Measurements from ENCODE around the gene KAZN.

The KAZN gene

DNA sequence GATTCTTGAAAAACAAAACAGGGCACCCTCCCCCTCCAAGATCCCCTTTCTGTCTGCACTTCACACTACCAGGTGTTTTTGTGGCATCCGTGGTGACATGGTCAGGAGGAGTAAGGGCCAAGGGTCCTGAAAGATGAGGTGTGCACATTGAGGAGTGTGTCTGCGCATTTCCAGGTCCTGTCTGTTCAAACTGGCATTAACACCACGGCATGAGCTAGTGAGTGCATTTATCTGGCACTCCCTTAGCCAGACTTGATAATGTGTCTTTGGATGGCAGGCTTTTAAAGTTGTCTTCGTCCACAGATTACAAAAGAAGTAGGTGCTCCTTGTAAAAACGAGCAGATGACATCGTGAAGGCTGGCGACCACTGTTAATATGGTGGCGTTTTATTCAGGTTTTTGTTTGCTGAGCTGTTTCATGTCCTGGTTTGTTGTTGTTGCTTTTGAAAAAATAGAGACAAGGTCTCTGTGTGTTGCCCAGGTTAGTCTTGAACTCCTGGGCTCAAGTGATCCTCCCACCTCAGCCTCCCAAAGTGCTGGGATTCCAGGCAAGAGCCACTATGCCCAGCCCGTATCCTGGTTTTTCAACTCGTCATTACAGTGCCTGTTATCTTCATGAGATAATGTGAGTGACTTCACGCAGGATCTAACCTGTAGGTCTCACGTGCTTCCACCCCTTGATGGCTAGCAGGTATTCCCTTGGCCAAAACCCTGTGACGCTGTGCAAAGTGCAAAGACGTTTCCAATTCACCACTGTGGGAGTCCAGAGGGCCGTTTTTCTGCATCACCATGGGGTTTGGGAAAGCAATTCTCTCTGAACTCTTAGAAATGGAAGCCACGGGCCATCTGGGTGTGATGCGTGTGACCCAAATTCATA lies 559.3 kb downstream of the KAZN start:
- no peak for DNase-seq

DNA sequence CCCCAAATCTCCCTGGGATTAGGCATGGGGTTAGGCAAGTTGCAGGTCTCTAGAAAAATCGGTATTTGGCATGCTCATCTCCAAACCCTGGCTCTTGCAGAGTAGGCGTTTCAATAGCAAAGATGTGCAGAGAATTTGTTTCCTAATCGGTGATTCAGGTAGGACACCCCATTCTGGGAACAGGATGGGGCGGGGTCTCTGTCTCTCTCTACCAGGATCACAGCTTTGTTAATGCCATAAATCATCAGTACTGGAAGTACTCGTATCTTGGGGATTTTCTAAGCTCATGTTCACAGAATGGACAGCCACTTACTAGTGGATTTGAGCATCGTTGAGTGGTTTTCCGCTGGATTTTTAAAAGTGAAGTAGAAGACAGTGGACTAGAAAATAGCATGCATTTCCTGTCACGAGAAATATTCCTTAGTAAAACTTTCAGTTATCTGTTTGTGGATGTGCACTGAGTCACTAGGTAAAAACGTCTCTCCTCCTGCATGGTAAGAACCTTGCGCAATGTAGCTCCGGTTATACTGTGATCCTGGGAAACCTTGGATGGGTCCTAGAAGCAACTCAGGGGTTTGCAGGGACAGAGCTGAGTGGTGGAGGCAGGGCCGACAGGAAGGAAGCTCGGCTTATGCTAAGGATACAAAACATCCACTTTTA lies 560.2 kb downstream of the KAZN start:
- DNase-seq = peak; percentile 97

DNA sequence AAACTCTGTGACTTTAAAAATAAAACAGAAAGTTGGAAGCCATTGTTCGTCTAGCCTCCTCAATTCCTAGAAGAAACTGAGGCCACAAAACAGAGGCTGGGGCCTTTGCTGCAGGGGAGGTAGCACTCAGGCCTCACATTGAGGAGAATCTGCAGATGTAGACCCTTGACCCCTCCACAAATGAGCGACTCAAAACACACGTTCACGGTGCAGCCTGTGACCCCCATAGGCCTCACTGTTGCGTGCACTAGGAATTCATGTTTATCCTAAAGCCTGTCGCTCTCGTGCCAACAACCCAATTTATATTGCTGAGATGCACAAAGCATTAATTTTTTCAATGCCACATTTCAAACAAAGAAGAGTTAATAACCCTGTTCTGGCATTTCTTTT lies 560.7 kb downstream of the KAZN start:
- peak; percentile 31 for DNase-seq

DNA sequence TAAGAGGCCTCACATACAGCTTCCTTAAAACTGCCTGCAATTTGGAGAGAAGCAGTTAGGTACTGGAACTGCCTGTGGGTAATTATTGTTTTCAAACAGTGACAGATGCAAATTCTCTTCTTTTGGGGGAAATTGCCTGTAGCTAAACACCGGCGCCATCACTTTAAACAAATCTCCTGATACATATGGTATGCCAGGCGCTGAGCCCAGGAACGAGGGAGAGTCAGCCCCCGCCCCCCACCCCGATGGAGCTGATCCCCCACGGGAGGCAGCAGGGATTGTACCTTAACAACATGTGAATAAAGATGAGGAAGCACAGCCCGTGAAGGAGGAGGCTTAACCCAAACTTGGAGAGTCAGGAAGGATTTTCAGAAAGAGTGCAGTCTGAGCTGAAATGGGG lies 562.1 kb downstream of the KAZN start:
- no peak for DNase-seq

DNA sequence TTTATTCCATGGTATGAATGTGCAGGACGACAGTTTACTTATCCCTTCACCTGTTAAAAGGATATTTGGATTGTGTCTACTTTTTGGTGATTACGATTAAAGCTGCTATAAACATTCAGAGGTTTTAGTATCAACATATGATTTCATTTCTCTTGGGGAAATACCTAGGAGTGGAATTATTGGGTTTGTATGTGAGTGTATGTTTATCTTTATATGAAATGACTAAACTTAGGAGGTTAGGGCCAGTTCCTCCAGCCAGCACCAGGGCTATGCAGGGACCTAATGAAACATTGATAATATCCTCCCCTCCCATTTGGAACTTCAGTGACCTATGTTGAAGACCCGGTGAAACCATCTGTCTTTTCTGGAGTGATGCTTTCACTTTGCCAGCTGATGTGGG lies 568.9 kb downstream of the KAZN start:
- DNase-seq = peak; percentile 65
